Astrocyte of the spinal cord (primary cell): ENCODE results near the gene EEF1AKMT4.

Experiments
- DNase-seq: peaks from one replicate; pipeline ENCODE4 v3.0.0; 2011; ENCODE audit warnings: low read depth, low spot score
- H3K4me3 ChIP-seq: 2 replicates; pipeline ENCODE4 v1.5.1; 2011; ENCODE audit warnings: low read depth, mild to moderate bottlenecking, low read length, moderate library complexity
- in situ Hi-C: cut with HindIII; loops from 2 replicates; pipeline ENCODE4 v1.10.0; 2017; ENCODE audit warnings: low sequenced_read_pairs
- TF ChIP-seq, protein P1 (sequence below): IDR thresholded peaks from 2 replicates; pipeline ENCODE4 v1.5.1; 2012; ENCODE audit warnings: low read depth, mild to moderate bottlenecking, low read length, inconsistent platforms

The EEF1AKMT4 gene

DNA sequence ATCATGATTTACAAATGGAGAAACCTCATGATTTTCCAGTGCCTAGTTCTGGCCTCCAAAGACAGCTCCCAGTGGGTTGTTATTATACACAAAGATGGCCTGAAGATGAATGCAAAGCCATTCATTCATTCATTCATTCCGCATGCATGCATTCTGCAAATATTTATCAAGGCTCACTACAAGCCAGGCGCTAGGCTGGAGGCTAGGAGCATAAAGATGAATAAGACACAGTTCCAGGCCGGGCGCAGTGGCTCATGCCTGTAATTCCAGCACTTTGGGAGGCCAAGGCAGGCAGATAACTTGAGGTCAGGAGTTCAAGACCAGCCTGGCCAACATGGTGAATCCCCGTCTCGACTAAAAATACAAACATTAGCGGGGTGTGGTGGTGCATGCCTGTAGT lies 47.1 kb downstream of the EEF1AKMT4 start:
- in situ Hi-C loops: no loop called here
- TF ChIP-seq, protein P1, sequence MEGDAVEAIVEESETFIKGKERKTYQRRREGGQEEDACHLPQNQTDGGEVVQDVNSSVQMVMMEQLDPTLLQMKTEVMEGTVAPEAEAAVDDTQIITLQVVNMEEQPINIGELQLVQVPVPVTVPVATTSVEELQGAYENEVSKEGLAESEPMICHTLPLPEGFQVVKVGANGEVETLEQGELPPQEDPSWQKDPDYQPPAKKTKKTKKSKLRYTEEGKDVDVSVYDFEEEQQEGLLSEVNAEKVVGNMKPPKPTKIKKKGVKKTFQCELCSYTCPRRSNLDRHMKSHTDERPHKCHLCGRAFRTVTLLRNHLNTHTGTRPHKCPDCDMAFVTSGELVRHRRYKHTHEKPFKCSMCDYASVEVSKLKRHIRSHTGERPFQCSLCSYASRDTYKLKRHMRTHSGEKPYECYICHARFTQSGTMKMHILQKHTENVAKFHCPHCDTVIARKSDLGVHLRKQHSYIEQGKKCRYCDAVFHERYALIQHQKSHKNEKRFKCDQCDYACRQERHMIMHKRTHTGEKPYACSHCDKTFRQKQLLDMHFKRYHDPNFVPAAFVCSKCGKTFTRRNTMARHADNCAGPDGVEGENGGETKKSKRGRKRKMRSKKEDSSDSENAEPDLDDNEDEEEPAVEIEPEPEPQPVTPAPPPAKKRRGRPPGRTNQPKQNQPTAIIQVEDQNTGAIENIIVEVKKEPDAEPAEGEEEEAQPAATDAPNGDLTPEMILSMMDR: no peak
- no peak overlapping the region for H3K4me3 ChIP-seq
- no peak for DNase-seq

DNA sequence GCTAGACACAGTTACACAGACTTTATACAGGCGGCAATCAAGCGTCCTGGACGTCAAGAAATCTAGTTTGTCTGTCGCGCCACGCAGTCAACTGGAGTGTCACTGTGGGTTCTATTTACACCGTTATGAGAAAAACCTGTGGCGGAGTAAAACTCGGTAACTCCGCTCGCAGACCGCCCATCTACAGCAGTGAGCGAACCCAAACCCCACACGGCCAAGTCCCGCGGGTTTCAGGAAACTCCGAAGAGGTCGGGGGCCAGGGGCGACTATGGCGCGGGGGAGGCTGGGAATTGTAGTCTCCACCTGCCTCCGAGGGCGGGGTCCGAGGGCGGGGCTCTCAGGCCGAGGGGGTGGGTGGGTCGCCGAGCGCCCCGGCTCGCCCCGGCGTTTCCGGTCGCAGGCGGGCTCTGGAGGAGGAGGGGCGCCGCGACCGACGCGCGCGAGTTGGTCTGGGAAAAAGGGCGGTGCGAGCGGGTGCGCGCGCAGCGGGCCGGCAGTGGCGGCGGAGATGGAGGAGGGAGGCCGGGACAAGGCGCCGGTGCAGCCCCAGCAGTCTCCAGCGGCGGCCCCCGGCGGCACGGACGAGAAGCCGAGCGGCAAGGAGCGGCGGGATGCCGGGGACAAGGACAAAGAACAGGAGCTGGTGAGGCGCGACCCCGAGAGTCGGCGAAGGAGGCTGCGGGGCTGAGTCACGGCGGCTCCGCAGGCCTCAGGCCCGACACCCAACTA lies 49.5 kb downstream of the EEF1AKMT4 start, which contains the start of gene PSMD2:
Gene PSMD2, plus strand, starts transcription at position 483 of the 729 bp plus-strand sequence. Its CDS starts 26 bp downstream, at position 509.
- peak; percentile 97 for DNase-seq
- TF ChIP-seq, protein P1: no peak
- peak within 1 kb of the TSS; percentile 75 for H3K4me3 ChIP-seq
- in situ Hi-C loops: no loop called here

DNA sequence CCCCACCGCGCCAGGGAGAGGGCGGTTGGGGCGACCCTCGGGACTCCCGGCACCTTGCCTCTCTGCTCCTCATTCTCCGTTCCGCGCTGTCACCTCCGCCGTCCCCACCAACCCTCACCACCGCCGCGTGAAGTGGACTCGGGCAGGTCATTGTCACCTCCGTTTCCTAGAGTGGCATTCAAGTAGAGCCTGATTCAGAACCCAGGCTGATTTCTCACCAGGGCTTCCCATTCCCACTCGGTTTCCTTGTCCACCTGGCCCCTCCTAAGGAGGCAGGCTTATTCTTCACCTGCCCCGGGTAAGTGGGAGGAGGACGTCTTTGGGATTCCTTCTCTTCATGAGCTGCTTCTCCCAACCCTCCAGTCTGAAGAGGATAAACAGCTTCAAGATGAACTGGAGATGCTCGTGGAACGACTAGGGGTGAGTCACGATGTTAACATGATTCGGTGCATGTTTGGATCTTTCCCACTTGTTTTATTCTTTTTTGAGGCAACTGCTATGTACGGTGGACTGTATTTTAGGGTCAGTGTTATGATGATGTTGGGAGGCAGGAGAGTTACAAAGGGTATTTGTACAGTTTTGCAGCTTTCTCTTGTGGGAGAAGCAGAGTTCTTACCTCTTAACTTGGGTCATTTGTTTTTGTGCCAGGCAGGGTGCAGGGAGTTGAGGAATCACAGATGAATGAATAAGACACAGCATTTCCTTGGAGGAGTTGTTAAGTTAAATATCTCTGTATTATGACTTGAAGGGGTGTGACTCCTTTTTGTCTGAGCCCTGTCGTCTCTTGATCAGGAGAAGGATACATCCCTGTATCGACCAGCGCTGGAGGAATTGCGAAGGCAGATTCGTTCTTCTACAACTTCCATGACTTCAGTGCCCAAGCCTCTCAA lies 50.3 kb downstream of the EEF1AKMT4 start:
- H3K4me3 ChIP-seq: peak overlapping the region; percentile 75
- TF ChIP-seq, protein P1: no peak
- DNase-seq: peak; percentile 38
- in situ Hi-C loops: no loop called here

DNA sequence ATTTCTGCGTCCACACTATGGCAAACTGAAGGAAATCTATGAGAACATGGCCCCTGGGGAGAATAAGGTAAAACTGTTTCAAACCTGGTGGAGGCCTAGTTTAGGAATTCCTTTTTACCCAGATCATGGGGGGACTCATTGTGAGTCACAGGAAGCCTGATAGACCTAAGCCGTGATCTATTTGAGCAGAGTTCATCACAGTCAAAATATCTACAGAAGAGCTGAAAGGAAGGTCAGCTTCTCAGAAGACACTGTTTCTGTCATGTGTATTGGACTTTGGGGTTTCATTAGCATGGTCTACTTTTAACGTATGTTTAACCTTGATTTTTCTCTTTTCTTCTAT lies 50.9 kb downstream of the EEF1AKMT4 start:
- DNase-seq: peak; percentile 23
- H3K4me3 ChIP-seq: peak overlapping the region; percentile 75
- in situ Hi-C loops: no loop called here
- TF ChIP-seq, protein P1: no peak

DNA sequence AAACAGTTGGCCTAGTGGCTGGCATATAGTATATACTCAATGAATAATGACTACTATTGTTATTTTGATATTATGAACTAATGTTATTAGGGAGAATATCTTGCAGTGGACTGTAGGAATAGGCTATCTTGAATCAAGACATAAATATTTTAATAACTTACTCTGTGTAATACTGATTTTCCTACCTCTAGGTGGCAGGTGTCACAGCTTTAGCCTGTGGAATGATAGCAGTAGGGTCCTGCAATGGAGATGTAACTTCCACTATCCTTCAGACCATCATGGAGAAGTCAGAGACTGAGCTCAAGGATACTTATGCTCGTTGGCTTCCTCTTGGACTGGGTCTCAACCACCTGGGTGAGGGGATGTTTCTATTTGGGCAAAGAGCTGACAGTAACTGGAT lies 56.1 kb downstream of the EEF1AKMT4 start:
- TF ChIP-seq, protein P1: peak; percentile 43

DNA sequence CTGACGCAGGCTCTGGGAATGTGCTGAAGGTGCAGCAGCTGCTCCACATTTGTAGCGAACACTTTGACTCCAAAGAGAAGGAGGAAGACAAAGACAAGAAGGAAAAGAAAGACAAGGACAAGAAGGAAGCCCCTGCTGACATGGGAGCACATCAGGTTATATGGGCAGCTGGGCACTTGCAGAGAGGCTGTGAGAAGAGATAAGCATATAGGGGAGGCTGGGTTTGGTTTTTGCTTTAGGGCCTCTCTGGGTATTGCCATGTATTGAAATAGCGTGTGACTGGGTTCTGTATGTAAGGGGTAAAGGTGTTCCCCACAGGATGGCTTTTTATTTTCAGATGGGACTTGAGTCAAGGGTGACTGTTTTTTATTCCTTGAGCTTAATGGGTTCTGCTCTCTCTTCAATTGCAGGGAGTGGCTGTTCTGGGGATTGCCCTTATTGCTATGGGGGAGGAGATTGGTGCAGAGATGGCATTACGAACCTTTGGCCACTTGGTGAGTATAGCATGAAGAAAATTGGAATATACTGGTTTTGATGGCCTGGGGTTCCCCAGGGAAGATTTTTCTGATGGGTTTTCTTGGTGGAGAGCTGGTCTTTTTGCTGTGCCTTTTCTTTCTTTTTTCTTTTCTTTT lies 57.0 kb downstream of the EEF1AKMT4 start:
- TF ChIP-seq, protein P1: no peak
- H3K4me3 ChIP-seq: no peak overlapping the region
- DNase-seq: no peak
- in situ Hi-C loops: no loop called here

More for the DNA sequence above, 56.1 kb downstream of the EEF1AKMT4 start:
- no peak overlapping the region for H3K4me3 ChIP-seq
- in situ Hi-C loops: no loop called here
- DNase-seq: peak; percentile 27
